ENCODE results near the gene CCSER1.
"Not testable (repeated sequence)": the region's sequence is repeated elsewhere in the genome, so short reads cannot be mapped to it uniquely, and the experiment has no call there.

CCSER1 gene

GRCh38 chr4:90840828-90841227 lies 713.6 kb downstream of the CCSER1 start:
- DNase-seq (ENCODE audit: low read depth), result no peak

- DNase-seq (ENCODE audit: low read depth), result no peak
Measured at GRCh38 chr4:90841676-90842075, 714.5 kb downstream of the CCSER1 start.

DNA sequence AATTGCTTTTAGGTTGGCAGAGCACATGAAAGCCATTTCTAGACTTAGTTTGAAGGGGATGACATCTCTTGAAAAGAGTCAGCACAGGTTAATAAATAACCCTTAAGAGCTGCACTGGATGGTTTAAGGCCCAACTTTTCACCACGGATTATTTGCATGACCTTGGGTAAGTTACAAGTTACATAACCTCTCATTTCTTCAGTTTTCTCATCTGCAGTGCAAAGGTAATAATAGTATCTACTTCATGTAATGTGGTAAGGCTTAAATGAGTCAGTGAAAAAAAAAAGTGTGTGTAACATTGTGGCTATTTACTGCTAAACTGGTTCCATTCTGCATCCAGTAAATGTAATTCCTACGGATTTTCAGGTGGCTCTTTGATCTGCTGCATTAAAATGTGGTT lies 715.8 kb downstream of the CCSER1 start:
- no peak for DNase-seq (ENCODE audit: low read depth)

GRCh38 chr4:90844241-90844640 lies 717.0 kb downstream of the CCSER1 start:
- no peak for DNase-seq (ENCODE audit: low read depth)

DNA sequence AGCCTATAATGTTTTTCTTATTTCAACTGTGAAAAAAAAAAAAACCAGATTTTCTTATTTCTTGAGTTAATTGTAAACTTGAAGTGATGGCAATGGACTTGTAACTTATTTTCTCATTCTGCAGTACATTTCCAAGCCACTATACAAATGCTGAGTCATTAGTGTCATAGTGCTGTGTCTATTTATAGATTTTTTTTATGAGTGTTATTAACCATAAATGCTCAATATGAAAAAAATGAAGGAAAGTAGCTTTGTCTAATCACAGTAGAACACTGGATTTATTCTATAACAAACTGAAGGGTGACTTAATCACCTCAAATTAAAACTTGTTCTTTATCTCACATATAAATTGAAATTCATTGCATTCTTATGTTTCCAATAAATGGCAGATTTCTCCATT lies 718.6 kb downstream of the CCSER1 start:
- DNase-seq (ENCODE audit: low read depth), result no peak

DNA sequence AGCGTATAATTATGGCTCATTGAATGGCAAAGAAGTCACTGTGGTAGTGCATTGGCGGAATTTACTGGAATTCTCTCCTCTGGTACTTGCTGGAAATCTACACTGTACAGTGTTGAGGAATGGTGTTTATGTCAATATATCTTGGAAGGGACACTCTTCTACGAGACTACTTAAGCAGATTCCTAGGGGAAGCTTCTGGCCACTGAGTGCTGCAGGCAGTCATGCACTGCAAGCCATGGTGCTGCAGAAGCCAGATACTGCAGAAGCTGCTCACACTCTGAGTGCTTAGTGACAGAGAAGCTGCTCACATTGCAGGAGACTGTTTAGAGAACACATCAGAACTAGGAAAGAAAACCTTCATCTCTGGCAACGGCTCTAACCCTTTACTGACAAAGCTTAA lies 725.0 kb downstream of the CCSER1 start:
- no peak for DNase-seq (ENCODE audit: low read depth)

DNA sequence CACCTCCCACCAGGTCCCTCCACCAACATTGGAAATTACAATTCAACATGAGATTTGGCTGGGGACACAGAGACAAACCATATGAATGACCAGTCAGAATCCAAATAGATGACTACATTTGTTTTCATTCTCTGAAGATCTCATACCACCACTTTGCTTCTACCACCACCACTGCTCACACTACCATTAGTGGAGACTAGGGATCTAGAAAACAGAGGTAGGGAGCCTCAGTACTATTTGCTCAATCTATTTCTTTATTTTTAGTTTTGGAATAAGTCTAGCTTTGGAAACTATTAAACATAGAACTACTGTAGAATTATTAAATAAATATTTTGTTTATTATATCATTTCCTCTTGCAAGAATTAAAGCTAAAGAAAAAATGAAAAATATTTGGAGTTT lies 727.9 kb downstream of the CCSER1 start:
- no peak for DNase-seq (ENCODE audit: low read depth)

DNA sequence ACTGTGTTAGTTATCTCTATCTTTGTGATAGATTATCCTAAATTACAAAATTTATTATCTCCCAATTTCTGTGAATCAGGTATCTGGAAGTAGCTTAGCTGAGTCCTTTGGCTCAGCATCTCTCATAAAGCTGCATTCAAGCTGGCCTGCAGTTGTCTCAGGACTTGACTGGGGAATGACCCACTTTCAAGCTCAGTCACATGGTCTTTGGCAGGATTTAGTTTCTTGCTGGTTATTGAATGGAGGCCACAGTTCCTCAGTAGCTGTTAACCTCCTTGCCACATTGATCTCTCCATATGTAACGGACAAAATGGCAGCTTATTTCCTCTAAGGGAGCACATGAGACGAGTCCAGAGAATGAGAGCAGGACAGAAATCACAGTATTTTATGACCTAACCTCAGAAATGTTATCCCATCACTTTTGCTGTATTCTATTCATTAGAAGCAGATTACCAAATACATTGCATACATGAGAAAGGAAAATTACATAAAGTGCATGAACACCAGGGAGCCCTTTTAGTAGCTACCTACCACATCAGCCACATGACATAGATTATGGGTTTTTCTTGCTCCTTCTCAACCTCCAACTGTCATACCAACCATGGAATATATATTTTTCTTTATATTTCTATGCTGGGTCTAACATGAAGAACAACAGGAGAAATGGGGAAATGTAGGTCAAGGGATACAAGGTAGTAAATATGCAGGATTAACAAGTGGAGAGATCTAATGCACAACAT lies 730.1 kb downstream of the CCSER1 start:
- DNase-seq (ENCODE audit: low read depth), result no peak

DNA sequence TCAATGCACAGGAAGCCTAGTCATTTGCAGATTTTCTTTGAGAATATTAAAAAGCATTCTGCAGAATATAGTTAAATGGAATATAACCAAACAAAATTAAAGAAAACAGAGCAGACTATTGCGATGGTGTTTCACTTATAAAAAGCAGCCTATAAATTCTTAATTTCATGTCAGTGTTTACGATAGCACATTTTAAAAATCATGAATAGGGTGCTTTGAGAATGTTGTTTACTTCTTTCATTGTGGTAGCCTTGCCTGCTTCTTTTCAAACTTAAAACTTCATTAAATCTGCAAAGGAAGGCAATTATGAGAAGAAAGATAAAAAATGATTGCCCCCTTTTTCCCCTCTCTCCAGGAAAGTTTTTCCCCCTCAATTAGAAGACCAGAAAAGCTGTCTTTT lies 748.6 kb downstream of the CCSER1 start:
- DNase-seq (ENCODE audit: low read depth), result no peak

- DNase-seq (ENCODE audit: low read depth), result no peak
Measured at GRCh38 chr4:90876296-90876695, 749.1 kb downstream of the CCSER1 start.

DNA sequence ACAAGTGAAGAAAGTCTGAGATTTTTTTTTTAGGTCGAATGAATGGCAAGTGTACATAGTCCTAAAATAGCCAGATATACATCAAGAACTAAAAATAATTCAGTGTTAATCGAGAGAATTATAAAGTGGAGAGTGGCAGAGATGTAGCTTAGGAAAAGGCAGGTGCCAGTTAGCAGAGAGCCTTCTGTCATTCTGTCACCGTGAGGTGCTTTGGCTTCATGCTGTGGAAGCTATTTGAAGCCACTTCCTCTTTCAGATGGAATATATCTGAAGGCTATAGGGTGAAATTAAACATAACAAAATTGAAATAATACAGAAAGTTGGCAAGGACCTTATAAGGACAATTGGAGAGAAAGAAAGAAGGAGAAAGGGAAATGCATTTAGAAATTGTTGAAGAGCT lies 756.3 kb downstream of the CCSER1 start:
- no peak for DNase-seq (ENCODE audit: low read depth)

- no peak for DNase-seq (ENCODE audit: low read depth)
Measured at GRCh38 chr4:90888571-90888970, 761.4 kb downstream of the CCSER1 start.

DNA sequence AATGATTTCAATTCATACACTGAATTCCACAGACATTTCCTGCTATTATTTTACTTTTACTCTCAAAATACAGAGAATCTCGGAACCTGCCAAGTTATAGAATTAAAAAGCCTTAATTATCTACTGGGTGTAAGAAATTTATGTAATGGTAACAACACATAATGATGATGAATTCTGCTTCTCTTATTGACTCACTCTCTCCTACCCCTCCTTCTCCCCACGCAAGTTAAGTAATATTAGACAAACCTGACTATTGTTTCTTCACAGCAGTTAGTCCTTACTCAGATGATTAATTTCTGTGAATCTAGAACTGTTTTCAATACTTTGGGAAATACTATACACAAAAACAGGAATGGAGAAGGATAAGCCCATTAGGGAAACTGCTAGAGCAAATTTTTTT lies 762.0 kb downstream of the CCSER1 start:
- DNase-seq (ENCODE audit: low read depth), result no peak

DNA sequence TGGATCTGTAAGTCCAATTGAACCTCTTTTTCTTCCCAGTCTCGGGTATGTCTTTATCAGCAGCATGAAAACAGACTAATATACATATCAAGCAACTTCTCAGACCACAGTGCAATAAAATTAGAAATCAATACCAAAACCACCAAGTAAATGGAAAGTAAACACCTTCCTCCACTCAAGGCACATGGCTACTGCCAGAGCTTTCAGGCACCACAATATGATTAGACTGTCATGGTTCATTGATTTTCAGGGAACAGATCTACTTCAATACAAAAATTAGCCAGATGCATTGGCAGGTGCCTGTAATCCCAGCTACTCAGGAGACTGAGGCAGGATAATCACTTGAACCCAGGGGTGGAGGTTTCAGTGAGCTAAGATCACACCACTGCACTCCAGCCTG lies 776.2 kb downstream of the CCSER1 start:
- DNase-seq (ENCODE audit: low read depth), result not testable (repeated sequence)

DNA sequence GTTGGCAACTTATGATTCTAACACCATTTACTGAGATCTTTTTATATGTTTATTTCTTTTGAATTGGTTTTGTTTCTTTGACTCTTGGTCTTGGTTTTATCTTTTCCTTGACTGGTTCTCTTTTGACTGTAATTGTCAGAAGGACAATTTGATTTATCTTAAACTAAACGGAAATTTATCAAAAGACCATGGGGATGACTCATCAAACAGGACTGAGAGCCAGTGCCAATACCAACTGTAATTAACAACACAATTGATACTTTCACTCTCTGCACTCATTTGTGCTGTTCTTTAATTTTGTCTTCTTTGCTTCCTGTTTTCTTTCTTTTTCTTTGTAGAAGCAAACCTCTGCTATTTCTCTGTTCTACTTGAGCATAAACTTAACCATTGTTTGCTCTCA lies 776.8 kb downstream of the CCSER1 start:
- no peak for DNase-seq (ENCODE audit: low read depth)

DNA sequence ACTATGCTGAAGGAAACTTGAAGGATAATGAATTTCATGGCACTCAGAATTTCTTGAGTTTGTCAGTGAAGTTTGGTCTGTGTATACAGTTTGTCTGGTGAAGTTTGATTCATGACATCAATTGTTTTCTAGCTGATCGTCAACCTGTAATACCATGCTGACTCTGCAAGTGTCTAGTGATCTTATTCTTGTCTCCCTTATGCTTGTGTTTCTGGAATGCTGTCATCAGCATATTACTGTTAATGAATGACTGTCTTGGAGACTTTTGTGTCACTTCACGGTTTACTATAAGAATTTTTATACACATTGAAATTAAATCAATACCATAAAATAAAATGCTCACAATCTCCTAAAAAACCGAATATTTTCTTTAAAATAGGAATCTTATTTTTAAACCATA lies 779.0 kb downstream of the CCSER1 start:
- DNase-seq (ENCODE audit: low read depth), result no peak

GRCh38 chr4:90911724-90912434 lies 784.7 kb downstream of the CCSER1 start:
- DNase-seq (ENCODE audit: low read depth), result not testable (repeated sequence)

DNA sequence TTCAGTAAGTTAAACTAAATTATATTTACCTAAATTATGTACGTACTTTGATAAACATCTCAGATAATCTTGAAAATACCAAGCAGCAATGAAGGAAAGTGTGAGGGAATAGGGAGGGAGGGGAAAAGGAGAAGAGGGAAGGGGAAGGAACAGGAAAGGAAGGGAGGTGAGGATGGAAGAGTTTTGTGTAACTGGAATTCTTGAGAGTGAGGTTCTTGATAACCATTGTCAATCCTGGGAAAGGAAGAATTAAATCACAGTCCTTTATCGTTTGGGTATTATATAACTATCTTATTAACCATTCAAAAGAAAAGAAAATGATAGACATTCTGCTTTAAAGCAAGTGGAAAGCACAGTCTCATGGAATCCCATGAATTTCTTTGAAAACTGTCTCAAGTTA lies 795.0 kb downstream of the CCSER1 start:
- no peak for DNase-seq (ENCODE audit: low read depth)

DNA sequence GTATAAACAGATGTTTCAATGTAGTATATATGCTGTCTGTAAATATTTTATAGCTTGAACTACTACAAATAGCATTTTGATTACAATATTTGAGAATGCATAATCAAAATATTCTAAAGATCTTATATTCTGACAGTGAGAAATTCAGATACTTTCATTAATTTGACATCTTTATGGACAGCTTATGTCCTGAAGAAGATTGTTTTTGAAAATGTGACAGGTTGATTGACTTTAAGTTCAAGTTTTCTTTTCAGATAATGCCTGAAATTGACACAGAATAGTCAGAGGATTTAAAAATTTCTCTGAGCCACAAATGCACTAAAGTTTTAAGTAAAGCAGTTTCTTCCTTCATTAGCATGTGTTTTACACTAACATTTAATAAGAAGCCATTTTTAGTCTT lies 799.8 kb downstream of the CCSER1 start:
- DNase-seq (ENCODE audit: low read depth), result no peak

- DNase-seq (ENCODE audit: low read depth), result no peak
Measured at GRCh38 chr4:90943311-90943710, 816.1 kb downstream of the CCSER1 start.

DNA sequence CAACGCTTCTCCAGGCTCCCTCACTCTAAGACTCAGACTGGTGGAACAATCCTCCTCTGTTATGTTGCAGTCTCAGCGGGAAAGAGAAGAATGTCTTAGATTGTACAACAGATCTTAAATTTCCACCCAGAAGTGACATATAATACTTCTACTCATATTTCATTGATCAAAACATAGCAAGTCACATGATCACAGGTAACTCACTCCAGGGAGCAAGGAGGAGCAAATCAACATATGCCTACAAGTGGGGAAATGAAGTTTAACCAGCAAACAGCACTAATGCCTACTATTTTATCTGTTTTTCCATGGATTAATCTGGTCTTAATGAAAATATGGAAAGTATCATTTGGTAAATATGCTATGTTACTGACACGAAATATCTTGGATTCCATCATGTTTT lies 819.8 kb downstream of the CCSER1 start:
- no peak for DNase-seq (ENCODE audit: low read depth)

GRCh38 chr4:90950385-90950841 lies 823.2 kb downstream of the CCSER1 start:
- no peak for DNase-seq (ENCODE audit: low read depth)

DNA sequence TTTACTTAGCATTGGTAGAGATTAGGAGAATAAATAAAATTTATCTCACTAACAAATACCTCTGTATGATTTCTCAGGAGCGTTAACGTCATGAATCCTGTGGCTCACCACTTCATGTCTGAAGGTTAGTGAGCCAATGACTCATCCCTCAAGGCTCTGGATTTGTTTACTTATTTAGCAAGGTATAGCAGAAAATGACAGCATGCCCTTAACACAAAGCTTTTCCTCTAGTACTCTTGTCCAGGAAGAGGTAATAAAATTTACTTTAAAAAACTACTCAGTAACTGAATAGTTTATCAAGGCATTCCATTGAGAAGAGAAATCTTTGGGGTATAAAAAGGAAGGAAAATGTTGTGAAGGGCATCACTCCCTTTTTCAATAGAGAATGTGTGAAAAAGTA lies 823.8 kb downstream of the CCSER1 start:
- DNase-seq (ENCODE audit: low read depth), result no peak

All from fibroblast of gingiva (primary cell).